ENCODE results near the gene GLG1. TPM values are rescaled to one million over a fixed set of nuclear protein-coding genes. Genes with fewer than 3 reads are reported as not detected.

Gene GLG1
- total and polyA plus RNA-seq, 12 donors = 25.7 to 136 (median 103) TPM

DNA sequence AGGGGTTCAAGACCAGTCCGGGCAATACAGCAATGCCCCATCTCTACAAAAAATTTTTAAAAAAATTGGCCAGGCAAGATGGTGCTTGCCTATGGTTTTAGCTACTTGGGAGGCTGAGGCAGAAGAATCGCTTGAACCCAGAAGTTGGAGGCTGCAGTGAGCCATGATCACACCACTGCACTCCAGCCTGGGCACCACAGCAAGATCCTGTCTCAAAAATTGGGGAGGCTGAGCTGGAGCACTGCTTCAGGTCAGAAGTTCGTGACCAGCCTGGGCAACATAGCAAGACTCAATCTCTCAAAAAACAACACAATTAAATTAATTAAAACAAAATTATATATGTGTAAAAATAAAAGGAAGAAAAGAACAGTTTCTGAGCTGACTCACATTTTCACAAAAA lies 110.9 kb downstream of the GLG1 start:
- Histone ChIP-seq H3K36me3 (peaks cover 0 to 75% (median 15%) of the 10 kb centered on the region in 9 donors), H3K9me3 (no peaks in the 10 kb centered on the region), H3K27me3 (no peaks in the 10 kb centered on the region), H3K4me1 (peaks cover 0 to 14% (median 2%) of the 10 kb centered on the region in 9 donors), H3K4me3 (no peak overlapping the region), H3K27ac (no peak overlapping the region)
- intact Hi-C loops (cut with DNase I) = no loop called here
- no peak for DNase-seq
- WGBS, 2 donors = 98 to 100% methylated on average over 3 of the region's 3 CpGs
- no peak for ATAC-seq
- TF ChIP-seq, protein P1, sequence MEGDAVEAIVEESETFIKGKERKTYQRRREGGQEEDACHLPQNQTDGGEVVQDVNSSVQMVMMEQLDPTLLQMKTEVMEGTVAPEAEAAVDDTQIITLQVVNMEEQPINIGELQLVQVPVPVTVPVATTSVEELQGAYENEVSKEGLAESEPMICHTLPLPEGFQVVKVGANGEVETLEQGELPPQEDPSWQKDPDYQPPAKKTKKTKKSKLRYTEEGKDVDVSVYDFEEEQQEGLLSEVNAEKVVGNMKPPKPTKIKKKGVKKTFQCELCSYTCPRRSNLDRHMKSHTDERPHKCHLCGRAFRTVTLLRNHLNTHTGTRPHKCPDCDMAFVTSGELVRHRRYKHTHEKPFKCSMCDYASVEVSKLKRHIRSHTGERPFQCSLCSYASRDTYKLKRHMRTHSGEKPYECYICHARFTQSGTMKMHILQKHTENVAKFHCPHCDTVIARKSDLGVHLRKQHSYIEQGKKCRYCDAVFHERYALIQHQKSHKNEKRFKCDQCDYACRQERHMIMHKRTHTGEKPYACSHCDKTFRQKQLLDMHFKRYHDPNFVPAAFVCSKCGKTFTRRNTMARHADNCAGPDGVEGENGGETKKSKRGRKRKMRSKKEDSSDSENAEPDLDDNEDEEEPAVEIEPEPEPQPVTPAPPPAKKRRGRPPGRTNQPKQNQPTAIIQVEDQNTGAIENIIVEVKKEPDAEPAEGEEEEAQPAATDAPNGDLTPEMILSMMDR (IDR thresholded peaks at IDR 0.05) = no peak

DNA sequence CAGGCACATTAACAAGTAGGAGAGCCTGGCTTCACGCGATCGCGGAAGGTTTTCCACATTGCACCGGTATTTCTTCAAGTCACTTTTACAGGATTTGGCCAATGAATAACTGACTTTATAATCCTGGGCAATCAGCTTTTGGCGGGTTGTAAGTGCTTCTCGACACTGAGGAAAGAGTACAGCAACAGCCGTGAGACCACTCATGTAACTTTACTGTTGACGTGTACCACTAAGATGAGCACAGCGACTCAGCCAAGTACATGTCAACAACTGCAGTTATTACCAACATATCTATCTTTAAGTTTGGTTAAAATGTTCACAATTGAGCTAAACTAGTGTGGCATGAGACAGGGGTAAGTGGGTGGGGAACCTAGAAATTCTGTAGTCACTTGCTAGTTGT lies 113.9 kb downstream of the GLG1 start:
- TF ChIP-seq, protein P1 (IDR thresholded peaks at IDR 0.05) = no peak
- H3K36me3 ChIP-seq = peaks cover 0 to 89% (median 29%) of the 10 kb centered on the region in 9 donors
- H3K27ac ChIP-seq = no peak overlapping the region
- H3K27me3 ChIP-seq = no peaks in the 10 kb centered on the region
- WGBS, 2 donors = 52 to 69% methylated on average over 10 of the region's 10 CpGs
- H3K9me3 ChIP-seq = no peaks in the 10 kb centered on the region
- DNase-seq (no peak), ATAC-seq (peak in 3 of 8 donors; percentile 69 to 87 (median 77))
- H3K4me1 ChIP-seq = no peaks in the 10 kb centered on the region
- intact Hi-C loops (cut with DNase I) = no loop called here
- no peak overlapping the region for H3K4me3 ChIP-seq

DNA sequence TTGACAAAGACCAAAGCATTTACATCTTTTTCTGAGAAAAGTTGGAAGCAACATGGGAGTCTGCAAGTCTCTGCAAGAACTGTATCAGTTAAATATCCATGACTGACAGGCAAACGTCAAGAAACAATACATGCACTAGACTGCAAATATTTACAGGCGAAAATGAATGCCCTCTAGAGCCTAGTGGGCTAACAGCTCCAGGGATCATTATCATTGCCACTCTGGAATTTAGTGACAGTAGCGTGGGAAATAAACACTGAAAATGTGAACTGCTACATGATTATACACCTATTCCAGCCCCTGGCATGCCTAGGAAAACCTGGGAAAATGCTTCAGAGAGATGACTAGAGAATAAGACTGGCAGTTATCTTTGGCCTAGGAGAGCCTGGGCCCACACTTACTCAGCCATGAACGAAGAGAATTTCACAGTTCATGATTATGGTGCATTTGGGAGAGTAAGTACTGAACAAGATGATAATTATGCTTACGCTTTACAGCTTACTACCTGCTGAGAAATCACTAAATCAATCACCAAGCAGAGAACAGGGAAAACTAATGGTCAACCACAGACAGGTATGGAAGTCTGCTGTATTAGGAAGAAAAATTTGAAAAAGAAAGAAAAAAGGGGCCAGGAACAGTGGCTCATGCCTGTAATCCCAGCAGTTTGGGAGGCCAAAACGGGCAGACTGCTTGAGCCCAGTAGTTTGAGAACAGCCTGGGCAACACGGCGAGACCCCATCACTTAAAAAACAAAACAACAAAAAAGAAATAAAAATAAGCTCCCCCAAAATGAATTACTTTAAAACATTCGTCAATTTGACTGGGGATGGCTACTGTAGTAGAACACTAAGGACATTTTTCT lies 119.0 kb downstream of the GLG1 start:
- Histone ChIP-seq H3K9me3 (no peaks in the 10 kb centered on the region), H3K4me3 (no peak overlapping the region), H3K36me3 (peaks cover 0 to 100% (median 29%) of the 10 kb centered on the region in 9 donors), H3K4me1 (no peaks in the 10 kb centered on the region), H3K27me3 (no peaks in the 10 kb centered on the region), H3K27ac (no peak overlapping the region)
- DNase-seq (no peak), ATAC-seq (no peak)
- 92 to 93% methylated on average over 9 of the region's 9 CpGs for WGBS, 2 donors
- TF ChIP-seq, protein P1 (IDR thresholded peaks at IDR 0.05) = no peak
- intact Hi-C loops (cut with DNase I) = loop anchor here in 4 of 10 donors (10.0 kb wide), 2 partner anchors 117 to 137 kb away; partner anchors contain the start of gene GLG1 (in 1 of the 4)

DNA sequence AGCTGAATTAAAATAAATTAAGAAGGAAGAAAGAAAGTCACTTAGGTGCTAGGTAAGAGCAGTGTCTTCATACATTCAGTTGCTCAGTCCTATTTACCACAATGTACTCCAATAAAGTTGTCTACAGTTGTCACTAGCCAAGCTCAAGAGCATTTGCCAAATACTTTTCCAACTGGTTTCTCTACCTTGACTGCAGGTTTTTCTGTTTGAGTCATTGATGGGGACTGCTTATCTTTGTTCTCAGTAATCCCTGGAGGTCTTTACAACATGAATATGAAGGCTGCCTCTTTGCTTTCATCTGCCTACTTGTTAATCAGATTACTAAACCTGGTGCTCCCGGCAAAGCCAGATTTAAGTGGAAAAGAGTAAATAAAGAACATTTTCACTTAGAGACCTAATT lies 121.0 kb downstream of the GLG1 start:
- intact Hi-C loops (cut with DNase I) = loop anchor here in 4 of 10 donors (10.0 kb wide), 2 partner anchors 119 to 139 kb away; partner anchors contain the start of gene GLG1 (in 1 of the 4)
- 47 to 55% methylated on average over 1 of the region's 1 CpG for WGBS, 2 donors
- no peaks in the 10 kb centered on the region for H3K4me1 ChIP-seq
- H3K4me3 ChIP-seq = no peak overlapping the region
- H3K27me3 ChIP-seq = no peaks in the 10 kb centered on the region
- ATAC-seq = no peak
- TF ChIP-seq, protein P1 (IDR thresholded peaks at IDR 0.05) = no peak
- no peak overlapping the region for H3K27ac ChIP-seq
- peaks cover 0 to 100% (median 32%) of the 10 kb centered on the region in 9 donors for H3K36me3 ChIP-seq
- DNase-seq = no peak
- no peaks in the 10 kb centered on the region for H3K9me3 ChIP-seq

Measured in heart right ventricle (tissue), 16 donors.